ENCODE results near the gene FRG1. TPM values are rescaled to one million over a fixed set of nuclear protein-coding genes. Genes with fewer than 3 reads are reported as not detected.
"Not testable (repeated sequence)": the region's sequence is repeated elsewhere in the genome, so short reads cannot be mapped to it uniquely, and the experiment has no call there.

The FRG1 gene
- total RNA-seq, 1 donor from 2014 or later, result 39.7 TPM

GRCh38 chr4:189988877-189989431 lies 48.3 kb downstream of the FRG1 start:
- no peak for TF ChIP-seq CTCF (IDR thresholded peaks at IDR 0.05)
- Histone ChIP-seq H3K4me1 (no peaks in the 10 kb centered on the region), H3K27me3 (ENCODE audit: low read depth) (no peaks in the 10 kb centered on the region), H3K36me3 (no peaks in the 10 kb centered on the region), H3K4me3 (no peak overlapping the region), H3K9me3 (no peaks in the 10 kb centered on the region), H3K27ac (no peak overlapping the region)
- no peak for ATAC-seq
- intact Hi-C loops (cut with DNase I), result no loop called here
- DNase-seq, result no peak

GRCh38 chr4:189989941-189990340 lies 49.3 kb downstream of the FRG1 start:
- H3K9me3 ChIP-seq; H3K4me3 ChIP-seq; ATAC-seq; intact Hi-C loops (cut with DNase I); H3K36me3 ChIP-seq; DNase-seq; H3K4me1 ChIP-seq; H3K27me3 ChIP-seq (ENCODE audit: low read depth); H3K27ac ChIP-seq: not testable (repeated sequence)

Other genes starting within 250 kb of the FRG1 start
- not detected for gene FRG2, start 86.4 kb downstream of the FRG1 start, total RNA-seq
- not detected for gene DBET, start 123.6 kb downstream of the FRG1 start, total RNA-seq
- not detected for gene DUX4, start 232.9 kb downstream of the FRG1 start, total RNA-seq